HepG2 (cell line): ENCODE measurements around the gene SLC22A23. TPM values are rescaled to one million over a fixed set of nuclear protein-coding genes. Genes with fewer than 3 reads are reported as not detected.

ENCODE experiments used
- ATAC-seq: fragments of 200-7000 bp; cut with Tn5 transposase; 3 replicates; pipeline ENCODE4 v1.9.1; 2020; ENCODE audit warnings: mild to moderate bottlenecking, moderate library complexity
- BruUV-seq: library from RNA; stranded (reverse); fragments of 400-500 nt; replicated peaks from 2 replicates; lab custom pipeline; 2021; lab: Mats Ljungman, UMichigan
- CTCF ChIA-PET: fragments of 300-600 bp; formaldehyde crosslinking; extraction: SDS; loops from one replicate; lab custom pipeline; 2021; ENCODE audit warnings: low total read pairs, inconsistent platforms, low intra/inter-chr PET ratio; lab: Yijun Ruan, JAX
- POLR2A ChIA-PET: fragments of 350-600 bp; sonication (Branson Sonifier 250); formaldehyde crosslinking; loops from one replicate; lab custom pipeline; 2020; ENCODE audit warnings: antibody characterized with exemption, inconsistent platforms; lab: Yijun Ruan, JAX
- DNase-seq: peaks from one replicate; pipeline ENCODE4 v3.0.0-alpha.2; 2015; ENCODE audit warnings: low spot score
- FAIRE-seq: peaks from 3 replicates; lab custom pipeline; 2011; peaks lifted over from hg19 to GRCh38; lab: Jason Lieb, UNC
- H2AFZ ChIP-seq: one replicate; pipeline ENCODE4 v1.6.1; 2011; ENCODE audit warnings: low read length, inconsistent platforms
- H3K27ac ChIP-seq: fragments of 300-600 bp; 3 replicates; pipeline ENCODE4 v1.8.0; 2011; ENCODE audit warnings: mixed run types, mild to moderate bottlenecking, mixed read lengths, low read length, inconsistent platforms; ENCODE audit not compliant: insufficient read depth; ENCODE audit errors: extremely low read length
- H3K27me3 ChIP-seq, 2 experiments: fragments of 200-600 bp in 1 of 2; 2 replicates in 1 of 2; 3 replicates in 1 of 2; pipeline versions ENCODE4 v1.6.0 to v1.8.0; 2011; ENCODE audit warnings: low read length in 2 of 2, mild to moderate bottlenecking in 2 of 2, moderate library complexity in 2 of 2, inconsistent platforms in 1 of 2; ENCODE audit not compliant: insufficient read depth in 2 of 2, control insufficient read depth in 1 of 2
- H3K36me3 ChIP-seq, 2 experiments: fragments of 200-600 bp in 1 of 2; replicated peaks in 1 of 2; 2 replicates in 1 of 2; 3 replicates in 1 of 2; pipeline versions ENCODE4 v1.5.1 to v1.8.0; 2011; ENCODE audit warnings: low read length in 2 of 2, inconsistent platforms in 1 of 2; ENCODE audit not compliant: insufficient read depth in 2 of 2, control insufficient read depth in 1 of 2
- H3K4me1 ChIP-seq: 2 replicates; pipeline ENCODE4 v1.5.1; 2012; ENCODE audit warnings: low read length, inconsistent platforms; ENCODE audit not compliant: insufficient read depth
- H3K4me2 ChIP-seq: 2 replicates; pipeline ENCODE4 v1.6.0; 2011; ENCODE audit warnings: low read depth, low read length, inconsistent platforms
- H3K4me3 ChIP-seq, 3 experiments: fragments of 200-600 bp in 1 of 3; sonication (generic), shearing (Covaris generic) in 1 of 3; replicated peaks in 1 of 3; 2 replicates each; pipeline ENCODE4 v1.5.1; 2011 to 2016; ENCODE audit warnings: low read length in 3 of 3, inconsistent platforms in 2 of 3, low read depth in 2 of 3, mild to moderate bottlenecking in 2 of 3, control low read depth in 1 of 3, mixed read lengths in 1 of 3; ENCODE audit not compliant: insufficient read depth in 1 of 3
- H3K79me2 ChIP-seq: one replicate; pipeline ENCODE4 v1.6.1; 2011; ENCODE audit warnings: low read length, inconsistent platforms; ENCODE audit not compliant: insufficient read depth
- H3K9ac ChIP-seq: 2 replicates; pipeline ENCODE4 v1.6.0; 2011; ENCODE audit warnings: mild to moderate bottlenecking, low read depth, low read length, inconsistent platforms; ENCODE audit not compliant: insufficient read depth
- H3K9me3 ChIP-seq: 2 replicates; pipeline ENCODE4 v1.5.1; 2012; ENCODE audit warnings: mild to moderate bottlenecking, low read length
- H4K20me1 ChIP-seq: 2 replicates; pipeline ENCODE4 v1.6.0; 2011; ENCODE audit warnings: inconsistent platforms, mild to moderate bottlenecking, low read length, moderate library complexity; ENCODE audit not compliant: insufficient read depth
- BRD4 ChIP-seq: sonication (generic); formaldehyde crosslinking; IDR thresholded peaks from 2 replicates; pipeline ENCODE4 v1.4.0; 2020; ENCODE audit warnings: missing genetic modification reagents
- FLYWCH1 ChIP-seq: sonication (generic); formaldehyde crosslinking; IDR thresholded peaks from 2 replicates; pipeline ENCODE4 v1.8.1; 2023; ENCODE audit warnings: mild to moderate bottlenecking, missing genetic modification reagents
- FOXM1 ChIP-seq: sonication (generic); formaldehyde crosslinking; IDR thresholded peaks from 2 replicates; pipeline ENCODE4 v1.5.0; 2020; ENCODE audit warnings: missing genetic modification reagents
- HDAC6 ChIP-seq: fragments of 200-600 bp; sonication (generic); IDR thresholded peaks from 2 replicates; pipeline ENCODE4 v1.7.0; 2017; ENCODE audit warnings: mild to moderate bottlenecking, antibody characterized with exemption, low read length, low read depth
- HNF4A ChIP-seq: sonication (generic); formaldehyde crosslinking; IDR thresholded peaks from 2 replicates; pipeline ENCODE4 v1.4.0; 2020; ENCODE audit warnings: missing genetic modification reagents
- HOXA9 ChIP-seq: sonication (generic); formaldehyde crosslinking; IDR thresholded peaks from 2 replicates; pipeline ENCODE4 v1.8.1; 2022; ENCODE audit warnings: missing genetic modification reagents, mild to moderate bottlenecking, moderate library complexity, borderline replicate concordance
- KAT8 ChIP-seq: IDR thresholded peaks from 2 replicates; pipeline ENCODE4 v1.6.1; 2016; ENCODE audit warnings: missing genetic modification reagents, missing compliant biosample characterization
- SATB2 ChIP-seq: sonication (generic); formaldehyde crosslinking; IDR thresholded peaks from 2 replicates; pipeline ENCODE4 v1.5.0; 2020; ENCODE audit warnings: missing genetic modification reagents
- ZMAT3 ChIP-seq: sonication (generic); formaldehyde crosslinking; conservative IDR thresholded peaks from 2 replicates; pipeline ENCODE4 v1.7.0; 2021; ENCODE audit warnings: missing genetic modification reagents
- ZNF549 ChIP-seq: sonication (generic); formaldehyde crosslinking; IDR thresholded peaks from 2 replicates; pipeline ENCODE4 v1.5.0; 2020; ENCODE audit warnings: missing genetic modification reagents
- ZNF570 ChIP-seq: sonication (generic); formaldehyde crosslinking; IDR thresholded peaks from 2 replicates; pipeline ENCODE4 v1.4.0; 2020; ENCODE audit warnings: mild to moderate bottlenecking, missing genetic modification reagents, borderline replicate concordance
- ZNF619 ChIP-seq: sonication (generic); formaldehyde crosslinking; IDR thresholded peaks from 2 replicates; pipeline ENCODE4 v1.4.0; 2020; ENCODE audit warnings: mild to moderate bottlenecking, missing genetic modification reagents
- ZSCAN20 ChIP-seq: sonication (generic); formaldehyde crosslinking; IDR thresholded peaks from 2 replicates; pipeline ENCODE4 v1.4.0; 2020; ENCODE audit warnings: missing genetic modification reagents, mild to moderate bottlenecking, borderline replicate concordance
- ZSCAN9 ChIP-seq: IDR thresholded peaks from 2 replicates; pipeline ENCODE4 v1.6.1; 2016; ENCODE audit warnings: borderline replicate concordance
- WGBS: methylation state at CpG from one replicate; pipeline ENCODE4 v1.1.6; 2017; ENCODE audit warnings: low lambda C conversion rate; 5-methylcytosine and 5-hydroxymethylcytosine counted together
- in situ Hi-C: cut with HindIII; loops from 2 replicates; pipeline ENCODE4 v1.10.0; 2017; ENCODE audit warnings: low pct_unique_long_range_greater_than_20kb; ENCODE audit not compliant: extremely low pct_ligation_motif_present
- intact Hi-C: fragments of 100-400 bp; cut with micrococcal nuclease; formaldehyde crosslinking; loops from one replicate; pipeline ENCODE4 v1.10.0; 2022; ENCODE audit not compliant: unreplicated experiment
- polyA plus RNA-seq, 8 experiments: library from polyadenylated mRNA; depleted of rRNA in 3 of 8; stranded (reverse) in 7 of 8; unstranded in 1 of 8; fragments of >200 nt; fragmentation: Illumina TruSeq in 4 of 8; extraction: Trizol in 4 of 8; gene quantifications; 2 replicates each; pipeline versions ENCODE4 v1.2.1 to v1.2.3, GENCODE V29; 2011 to 2016; ENCODE audit warnings: low read depth in 4 of 8, missing spikeins in 1 of 8, mixed read lengths in 1 of 8; ENCODE audit not compliant: insufficient read depth in 1 of 8
- total RNA-seq, 5 experiments: library from RNA; depleted of rRNA; stranded (reverse); fragments of >200 nt; fragmentation: Illumina TruSeq; extraction: Trizol; gene quantifications; 2 replicates each; pipeline ENCODE4 v1.2.3, GENCODE V29; 2016; ENCODE audit warnings: low read depth in 1 of 5
- TF ChIP-seq, protein P1 (sequence below): sonication (generic); formaldehyde crosslinking; IDR thresholded peaks from 2 replicates; pipeline ENCODE4 v1.4.0; 2020; ENCODE audit warnings: missing genetic modification reagents
- TF ChIP-seq, protein P2 (sequence below): sonication (generic); formaldehyde crosslinking; IDR thresholded peaks from 2 replicates; pipeline ENCODE4 v1.4.0; 2020; ENCODE audit warnings: missing genetic modification reagents
- TF ChIP-seq, protein P3 (sequence below): IDR thresholded peaks from 2 replicates; pipeline ENCODE4 v1.6.1; 2018; ENCODE audit warnings: missing genetic modification reagents, mild to moderate bottlenecking, missing compliant biosample characterization
- TF ChIP-seq, protein P4 (sequence below): sonication (generic); formaldehyde crosslinking; IDR thresholded peaks from 2 replicates; pipeline ENCODE4 v1.5.1; 2020; ENCODE audit warnings: mild to moderate bottlenecking, missing genetic modification reagents, moderate library complexity

Gene SLC22A23
- total and polyA plus RNA-seq, 2 of the 13 experiments (the other 11 are each of a cell fraction or from before 2014, with no cell fraction given): 11.8 to 17.5 TPM

DNA sequence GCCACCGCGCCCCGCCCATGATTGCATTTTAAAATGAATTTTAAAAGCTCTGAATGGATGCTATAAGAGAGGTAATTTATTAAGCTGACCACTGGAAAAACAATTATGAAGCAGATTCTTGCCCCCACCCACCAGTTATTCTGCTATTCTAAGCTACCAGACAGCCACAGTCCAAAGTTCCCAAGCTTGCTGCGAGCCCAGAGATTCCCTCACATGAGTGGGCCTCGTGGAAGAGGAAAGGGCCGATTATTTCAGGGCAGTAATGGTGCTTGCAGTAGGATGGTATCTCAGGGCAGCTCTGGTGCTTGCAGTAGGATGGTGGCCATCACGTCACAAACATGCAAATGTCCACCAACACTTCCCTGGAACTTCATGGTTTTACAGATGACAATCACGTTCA, 56.7 kb downstream of the SLC22A23 start:
- no peaks in the 10 kb centered on the region for H3K27me3 ChIP-seq
- in situ Hi-C loops: no loop called here
- ChIA-PET POLR2A (interaction anchor here (1.0 to 2.2 kb wide), 5 partner anchors 9 to 43 kb away, joined by 4 to 15 read pairs (median 4); no protein-coding TSS in a partner anchor), CTCF (no interaction called here)
- H3K9me3 ChIP-seq: no peaks in the 10 kb centered on the region
- H4K20me1 ChIP-seq: no peaks in the 10 kb centered on the region
- peak overlapping the region; percentile 2 for H3K27ac ChIP-seq
- ATAC-seq (no peak), DNase-seq (no peak), FAIRE-seq (no peak)
- peaks cover 2 to 15% of the 10 kb centered on the region in 2 experiments for H3K36me3 ChIP-seq
- no peak overlapping the region for H3K9ac ChIP-seq
- 66% methylated on average over 7 of the region's 8 CpGs for WGBS
- BruUV-seq: no TSS peak
- no peak overlapping the region for H2AFZ ChIP-seq
- H3K79me2 ChIP-seq: peaks cover 76% of the 10 kb centered on the region
- H3K4me3 ChIP-seq: no peak overlapping the region
- peaks cover 95% of the 10 kb centered on the region for H3K4me1 ChIP-seq
- intact Hi-C loops: no loop called here
- peak overlapping the region; percentile 14; the same call in 1 of the 2 replicates for H3K4me2 ChIP-seq
- TF ChIP-seq SATB2 (CRISPR knock-in tag): no peak
- no peak for TF ChIP-seq ZMAT3 (CRISPR knock-in tag)
- TF ChIP-seq ZSCAN20 (CRISPR knock-in tag): no peak
- no peak for TF ChIP-seq HDAC6
- no peak for TF ChIP-seq KAT8 (CRISPR knock-in tag)
- TF ChIP-seq FOXM1 (CRISPR knock-in tag): no peak
- no peak for TF ChIP-seq FLYWCH1
- no peak for TF ChIP-seq ZNF570 (CRISPR knock-in tag)
- TF ChIP-seq, protein P1, sequence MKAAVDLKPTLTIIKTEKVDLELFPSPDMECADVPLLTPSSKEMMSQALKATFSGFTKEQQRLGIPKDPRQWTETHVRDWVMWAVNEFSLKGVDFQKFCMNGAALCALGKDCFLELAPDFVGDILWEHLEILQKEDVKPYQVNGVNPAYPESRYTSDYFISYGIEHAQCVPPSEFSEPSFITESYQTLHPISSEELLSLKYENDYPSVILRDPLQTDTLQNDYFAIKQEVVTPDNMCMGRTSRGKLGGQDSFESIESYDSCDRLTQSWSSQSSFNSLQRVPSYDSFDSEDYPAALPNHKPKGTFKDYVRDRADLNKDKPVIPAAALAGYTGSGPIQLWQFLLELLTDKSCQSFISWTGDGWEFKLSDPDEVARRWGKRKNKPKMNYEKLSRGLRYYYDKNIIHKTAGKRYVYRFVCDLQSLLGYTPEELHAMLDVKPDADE (CRISPR knock-in tag): no peak
- TF ChIP-seq ZNF619 (CRISPR knock-in tag): 0 out of 2 replicates have a peak, but pooled peaks have one; percentile 19
- no peak for TF ChIP-seq ZSCAN9 (CRISPR knock-in tag)
- TF ChIP-seq, protein P2, sequence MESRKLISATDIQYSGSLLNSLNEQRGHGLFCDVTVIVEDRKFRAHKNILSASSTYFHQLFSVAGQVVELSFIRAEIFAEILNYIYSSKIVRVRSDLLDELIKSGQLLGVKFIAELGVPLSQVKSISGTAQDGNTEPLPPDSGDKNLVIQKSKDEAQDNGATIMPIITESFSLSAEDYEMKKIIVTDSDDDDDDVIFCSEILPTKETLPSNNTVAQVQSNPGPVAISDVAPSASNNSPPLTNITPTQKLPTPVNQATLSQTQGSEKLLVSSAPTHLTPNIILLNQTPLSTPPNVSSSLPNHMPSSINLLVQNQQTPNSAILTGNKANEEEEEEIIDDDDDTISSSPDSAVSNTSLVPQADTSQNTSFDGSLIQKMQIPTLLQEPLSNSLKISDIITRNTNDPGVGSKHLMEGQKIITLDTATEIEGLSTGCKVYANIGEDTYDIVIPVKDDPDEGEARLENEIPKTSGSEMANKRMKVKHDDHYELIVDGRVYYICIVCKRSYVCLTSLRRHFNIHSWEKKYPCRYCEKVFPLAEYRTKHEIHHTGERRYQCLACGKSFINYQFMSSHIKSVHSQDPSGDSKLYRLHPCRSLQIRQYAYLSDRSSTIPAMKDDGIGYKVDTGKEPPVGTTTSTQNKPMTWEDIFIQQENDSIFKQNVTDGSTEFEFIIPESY: no peak
- peak; percentile 60 for TF ChIP-seq HNF4A
- TF ChIP-seq HOXA9 (CRISPR knock-in tag): no peak
- TF ChIP-seq, protein P3, sequence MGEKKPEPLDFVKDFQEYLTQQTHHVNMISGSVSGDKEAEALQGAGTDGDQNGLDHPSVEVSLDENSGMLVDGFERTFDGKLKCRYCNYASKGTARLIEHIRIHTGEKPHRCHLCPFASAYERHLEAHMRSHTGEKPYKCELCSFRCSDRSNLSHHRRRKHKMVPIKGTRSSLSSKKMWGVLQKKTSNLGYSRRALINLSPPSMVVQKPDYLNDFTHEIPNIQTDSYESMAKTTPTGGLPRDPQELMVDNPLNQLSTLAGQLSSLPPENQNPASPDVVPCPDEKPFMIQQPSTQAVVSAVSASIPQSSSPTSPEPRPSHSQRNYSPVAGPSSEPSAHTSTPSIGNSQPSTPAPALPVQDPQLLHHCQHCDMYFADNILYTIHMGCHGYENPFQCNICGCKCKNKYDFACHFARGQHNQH (CRISPR knock-in tag): peak; percentile 31; the same call in 1 of the 2 replicates
- no peak for TF ChIP-seq BRD4 (CRISPR knock-in tag)
- TF ChIP-seq, protein P4, sequence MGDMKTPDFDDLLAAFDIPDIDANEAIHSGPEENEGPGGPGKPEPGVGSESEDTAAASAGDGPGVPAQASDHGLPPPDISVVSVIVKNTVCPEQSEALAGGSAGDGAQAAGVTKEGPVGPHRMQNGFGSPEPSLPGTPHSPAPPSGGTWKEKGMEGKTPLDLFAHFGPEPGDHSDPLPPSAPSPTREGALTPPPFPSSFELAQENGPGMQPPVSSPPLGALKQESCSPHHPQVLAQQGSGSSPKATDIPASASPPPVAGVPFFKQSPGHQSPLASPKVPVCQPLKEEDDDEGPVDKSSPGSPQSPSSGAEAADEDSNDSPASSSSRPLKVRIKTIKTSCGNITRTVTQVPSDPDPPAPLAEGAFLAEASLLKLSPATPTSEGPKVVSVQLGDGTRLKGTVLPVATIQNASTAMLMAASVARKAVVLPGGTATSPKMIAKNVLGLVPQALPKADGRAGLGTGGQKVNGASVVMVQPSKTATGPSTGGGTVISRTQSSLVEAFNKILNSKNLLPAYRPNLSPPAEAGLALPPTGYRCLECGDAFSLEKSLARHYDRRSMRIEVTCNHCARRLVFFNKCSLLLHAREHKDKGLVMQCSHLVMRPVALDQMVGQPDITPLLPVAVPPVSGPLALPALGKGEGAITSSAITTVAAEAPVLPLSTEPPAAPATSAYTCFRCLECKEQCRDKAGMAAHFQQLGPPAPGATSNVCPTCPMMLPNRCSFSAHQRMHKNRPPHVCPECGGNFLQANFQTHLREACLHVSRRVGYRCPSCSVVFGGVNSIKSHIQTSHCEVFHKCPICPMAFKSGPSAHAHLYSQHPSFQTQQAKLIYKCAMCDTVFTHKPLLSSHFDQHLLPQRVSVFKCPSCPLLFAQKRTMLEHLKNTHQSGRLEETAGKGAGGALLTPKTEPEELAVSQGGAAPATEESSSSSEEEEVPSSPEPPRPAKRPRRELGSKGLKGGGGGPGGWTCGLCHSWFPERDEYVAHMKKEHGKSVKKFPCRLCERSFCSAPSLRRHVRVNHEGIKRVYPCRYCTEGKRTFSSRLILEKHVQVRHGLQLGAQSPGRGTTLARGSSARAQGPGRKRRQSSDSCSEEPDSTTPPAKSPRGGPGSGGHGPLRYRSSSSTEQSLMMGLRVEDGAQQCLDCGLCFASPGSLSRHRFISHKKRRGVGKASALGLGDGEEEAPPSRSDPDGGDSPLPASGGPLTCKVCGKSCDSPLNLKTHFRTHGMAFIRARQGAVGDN (CRISPR knock-in tag): peak; percentile 48
- TF ChIP-seq ZNF549 (CRISPR knock-in tag): no peak
